HS-5 (cell line): Measurements from ENCODE around the gene ATF6.

Source experiments
- DNase-seq: peaks from one replicate; pipeline ENCODE4 v3.0.0-alpha.2; 2012; ENCODE audit warnings: low read depth

Gene ATF6

GRCh38 chr1:161940866-161941591 lies 174.9 kb downstream of the ATF6 start:
- no peak for DNase-seq

GRCh38 chr1:161941726-161942436 lies 175.8 kb downstream of the ATF6 start:
- no peak for DNase-seq

GRCh38 chr1:161943737-161944136 lies 177.6 kb downstream of the ATF6 start:
- no peak for DNase-seq

GRCh38 chr1:161944381-161944780 lies 178.3 kb downstream of the ATF6 start:
- DNase-seq, result no peak

GRCh38 chr1:161945306-161946060 lies 179.4 kb downstream of the ATF6 start:
- DNase-seq, result no peak

- DNase-seq, result no peak
These were observed 180.2 kb downstream of the ATF6 start for GRCh38 chr1:161946071-161946987.

GRCh38 chr1:161948435-161948834 lies 182.3 kb downstream of the ATF6 start:
- no peak for DNase-seq

GRCh38 chr1:161949548-161949947 lies 183.4 kb downstream of the ATF6 start:
- no peak for DNase-seq

- no peak for DNase-seq
These were observed 184.3 kb downstream of the ATF6 start for GRCh38 chr1:161950377-161950776.

GRCh38 chr1:161951646-161952045 lies 185.5 kb downstream of the ATF6 start:
- DNase-seq, result no peak

- no peak for DNase-seq
These were observed 186.6 kb downstream of the ATF6 start for GRCh38 chr1:161952607-161953172.

GRCh38 chr1:161953256-161953920 lies 187.3 kb downstream of the ATF6 start:
- DNase-seq, result no peak

GRCh38 chr1:161954050-161954449 lies 187.9 kb downstream of the ATF6 start:
- no peak for DNase-seq

GRCh38 chr1:161954466-161954865 lies 188.3 kb downstream of the ATF6 start:
- no peak for DNase-seq

- no peak for DNase-seq
These were observed 189.5 kb downstream of the ATF6 start for GRCh38 chr1:161955606-161956005.

- peak; percentile 85 for DNase-seq
These were observed 190.0 kb downstream of the ATF6 start for GRCh38 chr1:161956097-161956496.

GRCh38 chr1:161956930-161957329 lies 190.8 kb downstream of the ATF6 start:
- no peak for DNase-seq

- no peak for DNase-seq
These were observed 192.3 kb downstream of the ATF6 start for GRCh38 chr1:161958425-161958824.

- peak; percentile 83 for DNase-seq
These were observed 196.2 kb downstream of the ATF6 start for GRCh38 chr1:161962091-161962887.

- no peak for DNase-seq
These were observed 199.9 kb downstream of the ATF6 start for GRCh38 chr1:161966067-161966466.
